Fibroblast of the aortic adventitia (primary cell): ENCODE results near the gene ATOH7. TPM values are rescaled to one million over a fixed set of nuclear protein-coding genes. Genes with fewer than 3 reads are reported as not detected.
"Not testable (repeated sequence)": the region's sequence is repeated elsewhere in the genome, so short reads cannot be mapped to it uniquely, and the experiment has no call there.

Experiments
- DNase-seq: peaks from one replicate; pipeline ENCODE4 v3.0.0-alpha.2; 2010; ENCODE audit warnings: low read depth
- H3K4me3 ChIP-seq: 2 replicates; pipeline ENCODE4 v1.5.1; 2011; ENCODE audit warnings: low read depth, mild to moderate bottlenecking, control low read depth, low read length, moderate library complexity
- total RNA-seq: library from RNA; depleted of rRNA; stranded (reverse); fragments of >200 nt; gene quantifications from 2 replicates; pipeline ENCODE4 v1.2.3, GENCODE V29; 2012; ENCODE audit warnings: low replicate concordance
- TF ChIP-seq, protein P1 (sequence below): IDR thresholded peaks from 2 replicates; pipeline ENCODE4 v1.5.1; 2011; ENCODE audit warnings: mild to moderate bottlenecking, low read length, control low read depth, inconsistent platforms; ENCODE audit not compliant: insufficient read depth

Gene ATOH7
- total RNA-seq, 1 donor, result not detected

DNA sequence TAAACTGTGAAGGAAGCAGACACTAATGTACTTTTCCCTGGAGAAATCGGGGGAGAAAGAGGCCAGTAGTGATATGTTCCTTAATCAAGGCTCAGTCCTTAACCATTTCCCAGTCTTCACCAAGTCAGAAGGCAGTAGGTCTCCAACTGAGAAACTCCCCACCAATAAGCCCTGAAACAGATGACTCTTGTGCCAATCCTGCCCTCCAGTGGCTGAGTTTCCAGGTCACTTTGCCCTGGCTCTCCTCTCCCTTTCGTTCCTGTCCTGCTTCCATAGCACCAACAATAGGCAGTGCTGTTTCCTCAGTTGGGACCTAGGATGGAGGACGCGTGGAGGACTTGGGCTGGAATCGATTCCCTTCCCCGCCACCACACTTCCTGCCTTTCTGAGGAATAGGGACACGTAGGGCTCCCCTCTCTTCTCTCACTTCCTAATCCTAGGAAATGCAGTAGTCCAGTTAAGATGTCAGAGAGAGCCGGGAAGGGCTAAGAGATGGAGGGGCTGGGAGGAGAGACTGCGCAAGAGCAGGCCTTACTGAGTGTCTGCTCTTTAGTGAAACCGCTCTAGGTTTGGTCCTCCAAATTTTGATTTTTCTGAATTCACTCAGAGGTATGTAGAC lies 23.4 kb downstream of the ATOH7 start:
- TF ChIP-seq, protein P1, sequence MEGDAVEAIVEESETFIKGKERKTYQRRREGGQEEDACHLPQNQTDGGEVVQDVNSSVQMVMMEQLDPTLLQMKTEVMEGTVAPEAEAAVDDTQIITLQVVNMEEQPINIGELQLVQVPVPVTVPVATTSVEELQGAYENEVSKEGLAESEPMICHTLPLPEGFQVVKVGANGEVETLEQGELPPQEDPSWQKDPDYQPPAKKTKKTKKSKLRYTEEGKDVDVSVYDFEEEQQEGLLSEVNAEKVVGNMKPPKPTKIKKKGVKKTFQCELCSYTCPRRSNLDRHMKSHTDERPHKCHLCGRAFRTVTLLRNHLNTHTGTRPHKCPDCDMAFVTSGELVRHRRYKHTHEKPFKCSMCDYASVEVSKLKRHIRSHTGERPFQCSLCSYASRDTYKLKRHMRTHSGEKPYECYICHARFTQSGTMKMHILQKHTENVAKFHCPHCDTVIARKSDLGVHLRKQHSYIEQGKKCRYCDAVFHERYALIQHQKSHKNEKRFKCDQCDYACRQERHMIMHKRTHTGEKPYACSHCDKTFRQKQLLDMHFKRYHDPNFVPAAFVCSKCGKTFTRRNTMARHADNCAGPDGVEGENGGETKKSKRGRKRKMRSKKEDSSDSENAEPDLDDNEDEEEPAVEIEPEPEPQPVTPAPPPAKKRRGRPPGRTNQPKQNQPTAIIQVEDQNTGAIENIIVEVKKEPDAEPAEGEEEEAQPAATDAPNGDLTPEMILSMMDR, result peak; percentile 68
- H3K4me3 ChIP-seq, result no peak overlapping the region
- peak; percentile 82 for DNase-seq

DNA sequence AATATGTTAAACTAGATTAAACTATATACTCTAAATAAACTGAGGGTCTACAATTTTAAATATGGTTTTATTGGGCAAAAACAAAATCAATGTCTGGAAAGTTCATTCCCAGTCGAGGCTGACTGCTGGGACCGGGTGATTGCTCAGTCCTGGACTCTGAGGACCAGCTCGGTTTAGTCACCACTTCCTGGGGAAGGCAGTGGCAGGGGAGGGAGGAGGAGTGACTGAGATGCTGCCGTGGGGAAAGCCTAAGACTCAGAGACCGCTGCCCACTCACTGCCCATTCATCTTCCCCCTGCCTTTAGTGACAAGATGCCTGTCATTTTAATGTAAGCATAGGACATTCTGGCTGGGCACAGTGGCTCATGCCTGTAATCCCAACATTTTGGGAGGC lies 29.0 kb downstream of the ATOH7 start:
- no peak overlapping the region for H3K4me3 ChIP-seq
- TF ChIP-seq, protein P1, result no peak
- DNase-seq, result peak; percentile 28

DNA sequence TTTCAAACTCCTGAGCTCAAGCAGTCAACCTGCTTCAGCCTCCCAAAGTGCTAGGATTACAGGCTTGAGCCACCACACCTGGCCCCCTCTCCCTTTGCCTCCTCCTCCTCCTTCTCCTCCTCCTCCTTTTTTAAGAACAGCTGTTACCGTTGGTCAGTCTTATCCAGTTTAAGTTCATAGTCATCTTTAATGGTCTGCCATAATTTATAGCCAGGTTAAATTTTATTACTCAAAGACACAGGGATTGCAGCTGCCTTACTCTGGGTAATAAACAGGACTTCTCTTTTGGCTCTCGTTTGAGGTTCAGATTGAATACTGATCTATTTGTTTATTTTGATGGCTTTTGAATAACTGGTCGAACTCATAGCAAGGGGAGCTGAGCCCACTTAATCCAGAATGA lies 35.2 kb downstream of the ATOH7 start:
- no peak overlapping the region for H3K4me3 ChIP-seq
- TF ChIP-seq, protein P1, result no peak
- no peak for DNase-seq

DNA sequence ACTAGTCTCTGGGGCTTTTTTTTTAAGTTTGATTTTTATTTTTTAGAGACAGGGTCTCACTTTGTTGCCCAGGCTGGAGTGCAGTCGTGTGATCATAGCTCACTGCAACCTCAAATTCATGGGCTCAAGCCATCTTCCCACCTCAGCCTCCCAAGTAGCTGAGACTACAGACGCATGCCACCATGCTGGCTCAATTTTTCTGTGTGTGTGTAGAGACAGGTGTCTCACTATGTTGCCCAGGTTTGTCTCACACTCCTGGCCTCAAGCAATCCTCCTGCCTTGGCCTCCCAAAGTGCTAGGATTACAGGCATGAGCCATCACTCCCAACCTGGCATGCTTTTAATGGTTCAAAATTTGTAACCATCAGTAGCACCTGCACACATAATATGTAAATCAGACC lies 36.1 kb downstream of the ATOH7 start:
- DNase-seq, H3K4me3 ChIP-seq: not testable (repeated sequence)

DNA sequence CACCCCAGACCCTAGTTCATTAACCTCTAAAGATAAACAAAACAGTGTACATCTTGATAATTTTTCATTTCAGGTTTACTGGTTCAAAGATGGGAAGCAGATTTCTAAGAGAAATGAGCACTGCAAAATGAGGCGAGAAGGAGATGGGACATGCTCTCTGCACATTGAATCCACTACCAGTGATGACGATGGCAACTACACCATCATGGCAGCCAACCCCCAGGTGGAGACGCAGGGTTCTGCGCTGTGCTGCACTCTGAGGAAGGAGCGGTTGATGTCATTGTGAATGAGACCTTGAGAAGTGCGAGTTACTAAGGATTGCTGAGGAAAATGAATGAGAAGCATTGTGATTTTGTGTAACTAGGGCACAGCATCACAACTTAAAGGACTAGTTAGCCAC lies 37.6 kb downstream of the ATOH7 start:
- TF ChIP-seq, protein P1, result no peak
- no peak for DNase-seq
- H3K4me3 ChIP-seq, result no peak overlapping the region

DNA sequence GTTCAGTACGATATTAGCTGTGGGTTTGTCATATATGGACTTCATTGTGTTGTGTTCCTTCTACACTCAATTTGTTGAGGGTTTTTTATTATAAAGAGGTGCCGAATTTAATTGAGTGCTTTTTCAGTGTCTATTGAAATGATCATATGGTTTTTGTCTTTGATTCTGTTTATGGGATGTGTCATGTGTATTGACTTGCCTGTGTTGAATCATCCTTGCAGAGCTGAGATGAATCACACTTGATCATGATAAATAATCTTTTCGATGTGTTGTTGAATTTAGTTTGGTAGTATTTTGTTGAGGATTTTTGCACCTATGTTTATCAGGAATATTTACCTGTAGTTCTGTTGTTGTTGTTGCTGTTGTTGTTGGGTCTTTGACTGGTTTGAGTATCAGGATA lies 39.8 kb downstream of the ATOH7 start:
- no peak for DNase-seq
- TF ChIP-seq, protein P1, result no peak
- no peak overlapping the region for H3K4me3 ChIP-seq

DNA sequence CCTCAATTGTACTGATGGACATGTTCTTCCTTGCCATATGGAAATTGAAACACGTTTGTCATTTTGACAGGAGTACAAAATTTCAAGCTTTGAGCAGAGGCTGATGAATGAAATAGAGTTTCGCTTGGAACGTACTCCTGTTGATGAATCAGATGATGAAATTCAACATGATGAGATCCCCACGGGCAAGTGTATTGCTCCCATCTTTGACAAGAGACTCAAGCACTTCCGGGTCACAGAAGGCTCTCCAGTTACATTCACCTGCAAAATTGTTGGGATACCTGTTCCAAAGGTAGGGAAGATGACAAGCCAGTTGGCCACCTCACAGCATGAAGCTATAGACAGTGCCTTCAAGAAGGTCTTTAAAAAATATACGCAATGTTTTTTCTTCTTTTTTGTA lies 43.1 kb downstream of the ATOH7 start:
- H3K4me3 ChIP-seq, result no peak overlapping the region
- no peak for DNase-seq
- TF ChIP-seq, protein P1, result no peak
